ENCODE results near the gene DTX4.

Gene DTX4

DNA sequence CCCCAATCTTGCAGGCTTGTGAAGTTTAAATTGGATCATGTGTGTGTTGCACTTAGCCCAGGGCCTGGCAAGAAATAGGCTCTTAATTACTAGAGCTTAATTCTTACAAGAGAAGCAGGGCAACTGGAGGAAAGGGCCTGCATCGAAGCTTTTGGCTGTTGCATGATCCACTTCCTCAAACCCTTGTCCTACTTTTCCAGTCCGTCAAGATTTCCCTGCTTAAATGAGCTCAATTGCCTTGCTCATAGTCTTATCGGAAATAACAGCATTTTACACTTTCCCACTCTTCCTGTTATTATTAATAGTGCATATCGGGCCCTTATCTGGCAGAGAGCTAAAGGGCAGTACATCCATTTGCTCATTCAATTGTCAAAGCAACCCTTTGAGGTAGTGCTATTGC, 18.1 kb downstream of the DTX4 start:
- FAIRE-seq (no peak), DNase-seq (ENCODE audit: insufficient read length, low spot score) (no peak)

GRCh38 chr11:59191095-59191494, 19.2 kb downstream of the DTX4 start:
- DNase-seq (ENCODE audit: insufficient read length, low spot score) (no peak), FAIRE-seq (no peak)

- no peak for DNase-seq (ENCODE audit: insufficient read length, low spot score)
- FAIRE-seq: no peak
Observed at GRCh38 chr11:59191890-59192289, 20.0 kb downstream of the DTX4 start.

- no peak for DNase-seq (ENCODE audit: insufficient read length, low spot score)
- FAIRE-seq: no peak
Observed at GRCh38 chr11:59192446-59193020, 20.6 kb downstream of the DTX4 start.

DNA sequence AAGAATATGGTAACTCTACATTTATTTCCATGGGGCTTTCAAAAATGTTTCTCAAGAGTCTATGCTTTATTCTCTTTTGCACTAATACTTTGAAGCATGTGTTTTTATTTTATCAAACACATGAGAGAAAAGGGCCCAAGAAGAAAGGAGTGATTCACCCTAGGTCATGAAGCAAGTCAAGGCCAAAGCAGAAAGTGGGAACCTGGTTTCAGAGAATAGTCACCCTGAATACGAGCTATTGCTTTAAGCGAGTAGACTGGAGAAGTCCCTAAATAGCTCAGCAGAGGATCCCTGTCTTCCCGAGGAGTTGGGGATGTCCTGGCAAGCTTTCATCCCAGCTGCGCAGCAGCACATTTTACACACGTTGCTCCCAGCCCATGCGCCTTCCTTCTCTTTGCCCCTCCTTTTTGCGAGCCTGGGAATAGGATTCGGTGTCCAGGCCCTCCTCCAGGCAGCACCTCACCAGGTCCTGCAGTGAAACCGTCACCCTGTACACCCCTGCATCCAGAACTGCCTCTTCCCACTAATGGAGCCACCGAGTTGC, 21.7 kb downstream of the DTX4 start:
- DNase-seq (ENCODE audit: insufficient read length, low spot score) (no peak), FAIRE-seq (no peak)

DNA sequence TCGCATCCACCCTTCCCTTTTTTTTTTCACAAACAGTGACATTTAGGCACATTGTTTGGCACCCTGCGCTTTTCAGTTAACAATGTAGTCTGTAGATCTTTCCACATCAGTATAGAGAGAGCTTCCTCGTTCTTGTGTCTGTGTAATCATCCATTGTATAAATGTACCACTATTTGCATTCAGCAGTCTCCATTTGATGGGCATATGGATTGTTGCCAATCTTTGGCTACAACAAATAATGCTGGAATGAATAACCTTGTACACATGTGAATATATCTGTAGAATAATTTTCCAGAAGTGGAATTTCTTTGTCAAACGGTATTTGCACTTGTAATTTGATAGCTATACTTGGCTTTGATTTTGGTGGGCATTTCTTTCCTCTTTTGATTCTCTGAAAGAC, 23.7 kb downstream of the DTX4 start:
- no peak for DNase-seq (ENCODE audit: insufficient read length, low spot score)
- no peak for FAIRE-seq

- FAIRE-seq: no peak
Observed at GRCh38 chr11:59196777-59197176, 24.8 kb downstream of the DTX4 start.

DNA sequence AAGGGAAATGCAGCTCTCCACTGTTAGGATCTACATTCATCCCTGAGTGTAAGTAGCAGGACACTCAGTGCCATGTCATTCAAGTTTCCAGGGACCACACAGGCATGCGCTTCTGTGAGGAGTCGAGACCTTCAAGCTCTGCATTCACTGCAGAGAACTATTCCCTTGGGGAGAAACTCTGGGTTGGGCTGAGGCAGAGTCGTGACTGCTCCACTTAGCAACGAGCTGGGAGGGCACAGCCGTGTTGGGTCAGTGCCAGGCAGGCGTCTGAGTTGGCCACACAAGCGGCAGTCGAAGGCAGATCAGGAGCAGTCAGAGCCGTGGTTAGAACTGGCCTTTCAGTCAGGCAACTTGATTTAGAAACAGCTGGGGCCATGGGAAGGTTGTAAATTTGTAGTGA, 26.1 kb downstream of the DTX4 start:
- FAIRE-seq: no peak
- DNase-seq (ENCODE audit: insufficient read length, low spot score): no peak

More at GRCh38 chr11:59196777-59197176, 24.8 kb downstream of the DTX4 start:
- DNase-seq (ENCODE audit: insufficient read length, low spot score): no peak

DNA sequence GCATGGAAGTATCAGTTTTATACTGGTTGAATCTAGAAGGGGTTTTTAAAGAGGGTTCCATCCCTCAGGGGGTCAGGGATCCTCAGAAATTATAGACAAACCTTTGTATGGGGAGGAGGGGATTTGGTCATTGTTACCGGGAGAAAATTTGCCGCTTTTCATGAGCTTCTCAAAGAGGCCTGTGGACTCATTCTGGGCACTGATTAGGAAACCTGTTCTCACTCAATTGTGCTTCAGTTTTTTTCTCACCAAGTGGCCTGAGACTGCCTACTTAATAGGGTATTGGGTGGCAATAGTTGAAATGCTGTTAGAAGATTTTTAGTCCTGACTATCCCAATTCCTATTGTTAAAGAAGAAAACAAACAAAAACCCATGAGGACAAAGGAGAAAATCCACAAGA, 26.8 kb downstream of the DTX4 start:
- FAIRE-seq: no peak
- DNase-seq (ENCODE audit: insufficient read length, low spot score): no peak

- FAIRE-seq (peak; percentile 81), DNase-seq (ENCODE audit: insufficient read length, low spot score) (no peak)
Observed at GRCh38 chr11:59199546-59200422, 27.9 kb downstream of the DTX4 start.

DNA sequence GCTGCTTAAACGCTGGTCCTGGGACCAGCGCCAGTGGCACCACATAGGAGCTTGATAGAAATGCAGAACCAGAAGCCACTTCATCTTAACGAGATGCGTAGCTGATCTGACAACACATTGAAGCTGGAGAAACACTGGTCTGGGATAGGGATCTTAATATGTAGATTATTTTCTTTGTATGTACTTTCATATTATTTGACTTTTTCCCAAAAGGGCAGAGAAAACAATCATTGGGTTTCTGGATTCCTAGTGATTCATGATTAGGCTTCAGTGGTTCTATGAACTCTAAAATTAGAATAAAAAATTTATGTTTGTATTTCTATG, 28.5 kb downstream of the DTX4 start:
- no peak for DNase-seq (ENCODE audit: insufficient read length, low spot score)
- FAIRE-seq: no peak

DNA sequence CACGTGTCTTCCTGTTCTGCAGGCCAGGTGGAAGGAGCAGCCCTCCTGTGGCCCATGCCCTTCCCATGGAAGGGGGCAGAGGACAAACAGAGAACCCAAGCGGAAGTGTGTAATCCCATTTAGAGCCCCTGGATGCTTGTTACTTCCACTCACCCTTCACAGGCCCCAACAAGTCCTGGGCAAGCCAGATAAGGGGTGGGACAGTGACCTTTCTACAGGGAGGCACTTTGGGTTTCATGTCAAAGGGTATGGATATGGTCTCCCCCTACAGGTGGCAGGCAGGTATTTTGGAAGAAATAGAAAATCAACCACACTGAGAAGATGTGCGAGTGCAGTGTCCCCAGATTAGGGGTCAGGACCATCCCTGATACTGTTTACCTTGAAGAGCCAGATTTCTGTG, 29.4 kb downstream of the DTX4 start:
- DNase-seq (ENCODE audit: insufficient read length, low spot score) (no peak), FAIRE-seq (peak; percentile 39)

DNA sequence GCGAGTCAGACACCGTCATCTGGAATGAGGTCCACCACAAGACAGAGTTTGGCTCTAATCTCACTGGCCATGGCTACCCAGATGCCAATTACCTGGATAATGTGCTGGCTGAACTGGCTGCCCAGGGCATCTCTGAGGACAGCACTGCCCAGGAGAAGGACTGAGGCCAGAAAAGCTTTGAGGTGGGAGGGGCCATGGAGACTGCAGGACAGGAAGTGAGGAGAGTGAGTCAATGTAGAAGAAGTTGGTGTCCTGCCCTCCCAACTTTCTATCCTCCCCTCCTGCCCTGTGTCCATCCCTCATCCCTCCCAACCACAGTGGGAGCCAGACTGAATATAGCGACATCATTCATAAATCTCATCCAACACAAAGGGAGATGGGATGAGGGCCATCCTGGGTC, 32.8 kb downstream of the DTX4 start:
- FAIRE-seq (no peak), DNase-seq (ENCODE audit: insufficient read length, low spot score) (no peak)

DNA sequence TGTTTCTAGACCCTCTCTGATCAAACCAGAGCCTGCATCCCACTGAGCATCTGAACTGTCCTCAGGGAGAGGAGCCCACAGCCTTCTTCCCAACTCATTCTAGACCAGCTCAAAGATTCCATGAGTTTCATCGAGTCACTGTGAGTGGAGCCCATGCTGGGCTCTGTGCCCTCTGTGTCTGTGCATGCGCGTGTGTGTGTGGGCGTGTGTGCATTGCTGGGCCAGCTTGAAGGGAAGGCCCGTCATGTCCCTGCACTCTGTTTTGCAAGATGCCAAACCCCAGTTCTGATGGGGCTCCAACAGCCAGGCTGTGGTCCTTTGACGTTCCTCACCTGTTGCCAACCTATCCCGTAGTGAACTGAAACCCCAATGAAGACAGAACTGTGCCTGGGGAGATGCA, 33.7 kb downstream of the DTX4 start:
- FAIRE-seq (no peak), DNase-seq (ENCODE audit: insufficient read length, low spot score) (no peak)

GRCh38 chr11:59206635-59207034, 34.7 kb downstream of the DTX4 start:
- DNase-seq (ENCODE audit: insufficient read length, low spot score) (no peak), FAIRE-seq (no peak)

GRCh38 chr11:59207988-59208451, 36.1 kb downstream of the DTX4 start:
- DNase-seq (ENCODE audit: insufficient read length, low spot score) (no peak), FAIRE-seq (peak; percentile 98)

GRCh38 chr11:59208956-59209355, 37.0 kb downstream of the DTX4 start:
- no peak for DNase-seq (ENCODE audit: insufficient read length, low spot score)
- no peak for FAIRE-seq

GRCh38 chr11:59212222-59212621, 40.3 kb downstream of the DTX4 start:
- FAIRE-seq: no peak

DNA sequence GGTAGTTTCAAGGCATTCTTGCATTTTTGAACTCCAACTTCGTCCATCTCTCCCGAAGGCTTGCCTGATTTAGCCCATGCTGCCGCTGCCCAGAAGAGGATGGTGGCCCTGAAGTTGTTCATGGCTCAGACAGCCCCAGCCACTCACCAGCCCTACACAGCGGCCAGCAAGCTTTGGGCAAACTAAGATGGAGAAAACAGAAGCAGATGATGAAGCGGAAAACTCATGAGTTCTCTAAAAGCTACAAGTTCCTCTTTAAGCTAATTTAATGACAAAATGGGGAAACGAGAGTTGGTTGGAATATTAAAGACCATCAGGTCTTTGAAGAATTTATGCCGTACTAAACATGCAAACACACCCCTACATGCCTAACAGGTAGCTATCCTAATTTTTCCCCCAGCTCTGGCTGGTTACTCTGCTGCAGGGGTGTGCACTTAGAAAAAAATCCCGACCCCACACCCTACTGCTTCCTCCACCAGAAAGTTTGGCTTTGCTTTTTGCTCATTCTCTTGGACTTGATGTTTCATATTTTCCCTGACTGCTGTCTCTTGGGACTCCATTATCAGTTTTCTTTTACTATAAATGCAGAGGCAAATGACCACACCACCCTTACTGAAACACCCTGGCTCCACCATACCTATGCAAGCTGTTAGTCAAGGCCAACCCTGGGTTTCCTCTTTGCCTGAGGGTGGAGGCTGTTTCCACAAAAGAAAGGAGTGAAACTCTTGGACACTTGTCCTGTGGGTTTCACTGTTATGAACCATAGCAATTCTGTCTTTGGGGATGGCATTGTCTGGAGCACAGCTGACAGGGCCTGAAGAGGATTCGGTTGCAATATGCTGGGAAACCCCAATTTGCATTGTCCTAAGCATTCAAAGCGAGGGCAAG, 41.1 kb downstream of the DTX4 start, which contains the start of gene MPEG1:
TSS of gene MPEG1 (minus strand) at position 184 of the 888 bp plus-strand sequence. CDS start at position 122, 62 bp downstream.
- FAIRE-seq (no peak), DNase-seq (ENCODE audit: insufficient read length, low spot score) (no peak)

More at GRCh38 chr11:59212222-59212621, 40.3 kb downstream of the DTX4 start:
- no peak for DNase-seq (ENCODE audit: insufficient read length, low spot score)

DNA sequence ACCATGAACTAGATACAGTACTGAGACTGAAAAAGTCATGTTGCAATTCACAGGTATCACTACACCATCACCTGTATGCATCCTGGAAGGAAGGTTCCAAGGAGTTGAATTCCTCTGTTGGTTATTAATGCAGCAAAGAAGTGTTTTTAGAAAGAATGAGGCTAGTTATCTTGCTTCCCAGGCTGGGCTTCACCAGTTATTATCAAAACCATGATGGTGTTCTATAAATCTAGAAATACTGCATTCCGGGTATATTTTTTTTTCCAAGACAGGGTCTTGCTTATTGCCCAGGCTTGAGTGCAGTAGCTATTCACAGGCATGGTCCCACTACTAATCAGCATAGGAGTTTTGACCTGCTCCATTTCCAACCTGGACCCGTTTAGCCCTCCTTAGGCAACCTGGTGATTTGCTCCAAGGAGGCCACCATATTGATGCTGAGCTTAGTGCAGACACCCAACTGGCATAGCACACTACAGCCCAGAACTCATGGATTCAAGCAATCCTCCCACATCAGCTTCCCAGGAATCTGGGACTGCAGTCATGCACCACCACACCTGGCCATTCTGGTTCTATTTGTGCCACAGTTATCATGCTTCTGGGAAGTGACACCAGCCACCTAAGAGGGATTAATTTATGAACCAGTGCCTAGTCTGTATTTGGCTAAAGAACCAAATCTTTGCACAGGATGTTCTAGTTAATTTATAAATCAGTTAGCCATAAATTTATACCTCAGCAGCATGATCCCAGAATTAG, 42.4 kb downstream of the DTX4 start:
- FAIRE-seq (no peak), DNase-seq (ENCODE audit: insufficient read length, low spot score) (no peak)

Data from GM19239 (cell line).